ENCODE measurements around the gene EPO. TPM values are rescaled to one million over a fixed set of nuclear protein-coding genes. Genes with fewer than 3 reads are reported as not detected.

The EPO gene
- total RNA-seq, 2 donors from 2014 or later = not detected

DNA sequence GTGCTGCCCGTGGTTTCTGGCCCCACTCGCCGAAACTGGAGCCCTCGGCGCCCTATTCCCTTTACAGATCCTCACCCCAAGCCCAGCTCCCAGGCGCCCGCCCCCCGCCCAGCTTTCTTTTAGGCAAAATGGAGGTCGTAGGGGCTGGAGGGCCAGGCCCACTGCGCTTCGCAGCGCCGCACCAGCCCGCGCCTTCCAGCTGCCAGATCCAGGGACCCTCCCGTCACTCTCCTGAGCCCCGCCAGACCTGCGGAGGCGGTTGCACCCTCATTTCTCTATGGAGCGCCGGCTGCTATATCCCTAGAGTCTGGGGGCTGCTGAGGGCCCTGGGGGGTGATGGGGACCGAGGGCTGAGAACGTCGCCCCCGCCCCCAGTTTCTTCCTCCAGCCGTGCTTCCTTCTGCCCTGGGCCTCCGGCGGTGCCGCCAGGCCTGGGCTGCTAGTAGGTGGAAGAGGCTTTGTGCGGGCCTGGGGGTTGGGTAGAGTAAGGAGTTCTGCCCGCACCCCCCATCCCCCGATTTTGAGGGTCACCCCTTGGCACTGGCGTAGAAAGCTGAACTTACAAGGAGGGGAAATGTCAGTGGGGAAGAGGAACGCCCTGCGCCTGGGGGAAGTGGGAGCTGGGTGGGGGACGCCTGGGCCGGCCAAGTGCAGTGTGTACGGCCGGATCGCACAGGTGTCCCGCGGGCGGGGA lies 45.7 kb upstream of the EPO start:
- Histone ChIP-seq H3K27me3 (replicated peaks; ENCODE audit: insufficient read depth) (no peaks in the 10 kb centered on the region), H3K4me1 (ENCODE audit: control insufficient read depth in 1 of 2, low read depth in 2 of 2) (peaks cover 7 to 8% of the 10 kb centered on the region in 2 donors), H3K27ac (peak overlapping the region; percentile 97 to 98), H3K4me3 (peak overlapping the region; percentile 92), H3K9me3 (no peaks in the 10 kb centered on the region), H3K36me3 (peaks cover 30% of the 10 kb centered on the region)
- ATAC-seq (ENCODE audit: insufficient number of reproducible peaks, low FRiP score, low read depth) (no peak), DNase-seq (ENCODE audit: low spot score) (no peak)
- no peak for TF ChIP-seq CTCF (IDR thresholded peaks at IDR 0.05)

DNA sequence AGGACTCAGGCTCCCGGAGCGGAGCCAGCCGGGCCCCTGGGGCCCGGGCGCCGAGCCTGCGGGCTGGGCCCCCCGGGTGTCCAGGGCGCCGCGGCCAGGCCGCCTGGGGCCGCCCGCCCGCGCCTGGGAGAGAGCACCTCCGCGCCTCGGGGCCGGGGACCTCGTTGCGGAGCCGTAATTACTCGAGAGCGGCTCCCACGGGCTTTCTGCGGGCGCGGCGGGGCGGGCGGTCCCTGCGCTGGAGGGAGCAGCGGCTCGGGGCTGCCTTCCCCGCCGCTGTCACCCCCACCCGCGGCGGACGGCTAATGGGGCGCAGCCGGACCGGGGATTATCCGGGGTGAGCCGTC lies 45.2 kb upstream of the EPO start:
- Histone ChIP-seq H3K4me3 (peak overlapping the region; percentile 92), H3K36me3 (peaks cover 33% of the 10 kb centered on the region), H3K27ac (peak overlapping the region; percentile 97 to 98), H3K4me1 (ENCODE audit: control insufficient read depth in 1 of 2, low read depth in 2 of 2) (peaks cover 7 to 8% of the 10 kb centered on the region in 2 donors), H3K27me3 (replicated peaks; ENCODE audit: insufficient read depth) (no peaks in the 10 kb centered on the region), H3K9me3 (no peaks in the 10 kb centered on the region)
- no peak for DNase-seq (ENCODE audit: low spot score)
- ATAC-seq (ENCODE audit: insufficient number of reproducible peaks, low FRiP score, low read depth) = no peak
- TF ChIP-seq CTCF (IDR thresholded peaks at IDR 0.05) = no peak

- peaks cover 7 to 8% of the 10 kb centered on the region in 2 donors for H3K4me1 ChIP-seq (ENCODE audit: control insufficient read depth in 1 of 2, low read depth in 2 of 2)
- H3K4me3 ChIP-seq = peak overlapping the region; percentile 92
- peak overlapping the region; percentile 97 to 98 for H3K27ac ChIP-seq
- peak; percentile 67 for DNase-seq (ENCODE audit: low spot score)
- H3K36me3 ChIP-seq = peaks cover 39% of the 10 kb centered on the region
- TF ChIP-seq CTCF (IDR thresholded peaks at IDR 0.05) = no peak
- no peaks in the 10 kb centered on the region for H3K9me3 ChIP-seq
- no peaks in the 10 kb centered on the region for H3K27me3 ChIP-seq (replicated peaks; ENCODE audit: insufficient read depth)
- no peak for ATAC-seq (ENCODE audit: insufficient number of reproducible peaks, low FRiP score, low read depth)
Observed at GRCh38 chr7:100675581-100676350, 44.5 kb upstream of the EPO start.

GRCh38 chr7:100676501-100677306 lies 43.6 kb upstream of the EPO start:
- ATAC-seq (ENCODE audit: insufficient number of reproducible peaks, low FRiP score, low read depth) (no peak), DNase-seq (ENCODE audit: low spot score) (no peak)
- H3K36me3 ChIP-seq = peaks cover 44% of the 10 kb centered on the region
- H3K4me1 ChIP-seq (ENCODE audit: control insufficient read depth in 1 of 2, low read depth in 2 of 2) = peaks cover 7 to 8% of the 10 kb centered on the region in 2 donors
- H3K9me3 ChIP-seq = no peaks in the 10 kb centered on the region
- H3K27ac ChIP-seq = peak overlapping the region; percentile 97 to 98
- TF ChIP-seq CTCF (IDR thresholded peaks at IDR 0.05) = no peak
- peak overlapping the region; percentile 92 for H3K4me3 ChIP-seq
- no peaks in the 10 kb centered on the region for H3K27me3 ChIP-seq (replicated peaks; ENCODE audit: insufficient read depth)

Data from thoracic aorta (tissue), 2 donors.